GM19238 (cell line): ENCODE measurements around the gene RCC1.
"Not testable (repeated sequence)": the region's sequence is repeated elsewhere in the genome, so short reads cannot be mapped to it uniquely, and the experiment has no call there.

ENCODE experiments used
- DNase-seq: peaks from one replicate; pipeline ENCODE4 v3.0.0; 2011; ENCODE audit warnings: low spot score; ENCODE audit not compliant: insufficient read length

RCC1 gene

GRCh38 chr1:28510970-28511440 lies 5.2 kb downstream of the RCC1 start:
- DNase-seq = no peak

DNA sequence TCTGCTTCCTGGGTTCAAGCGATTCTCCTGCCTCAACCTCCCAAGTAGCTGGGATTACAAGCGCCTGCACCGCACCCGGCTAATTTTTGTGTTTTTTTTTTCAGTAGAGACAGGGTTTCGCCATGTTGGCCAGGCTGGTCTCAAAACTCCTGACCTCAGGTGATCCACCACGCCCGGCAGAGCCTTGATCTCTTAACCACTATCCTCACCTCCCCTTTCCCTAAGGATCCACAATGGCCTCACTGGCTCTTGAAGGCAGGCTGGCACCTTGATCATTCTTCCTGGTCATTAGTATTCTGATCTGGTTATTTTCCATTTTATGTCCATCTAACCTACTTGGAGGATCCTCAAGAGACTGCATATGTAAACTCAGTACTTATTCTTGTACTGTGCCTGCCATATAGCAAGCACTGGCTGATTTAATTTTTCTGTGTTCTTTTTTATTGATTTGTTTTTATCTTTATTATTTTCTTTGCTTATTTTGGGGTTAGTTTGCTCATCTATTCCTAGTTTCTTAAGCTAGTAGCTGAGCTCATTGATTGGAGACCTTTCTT lies 6.3 kb downstream of the RCC1 start:
- DNase-seq = no peak

DNA sequence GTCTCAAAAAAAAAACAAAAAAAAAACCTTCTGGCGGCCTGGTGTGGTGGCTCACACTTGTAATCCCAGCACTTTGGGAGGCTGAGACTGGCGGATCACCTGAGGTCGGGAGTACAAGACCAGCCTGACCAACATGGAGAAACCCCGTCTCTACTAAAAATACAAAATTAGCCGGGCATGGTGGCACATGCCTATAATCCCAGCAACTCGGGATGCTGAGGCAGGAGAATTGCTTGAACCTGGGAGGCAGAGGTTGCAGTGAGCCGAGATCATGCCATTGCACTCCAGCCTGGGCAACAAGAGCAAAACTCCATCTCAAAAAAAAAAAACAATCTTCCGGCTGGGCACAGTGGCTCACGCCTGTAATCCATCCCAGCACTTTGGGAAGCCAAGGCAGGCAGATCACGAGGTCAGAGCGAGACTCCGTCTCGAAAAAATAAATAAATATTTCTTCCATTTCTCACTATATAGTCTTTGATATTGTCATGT lies 8.6 kb downstream of the RCC1 start:
- DNase-seq = not testable (repeated sequence)

DNA sequence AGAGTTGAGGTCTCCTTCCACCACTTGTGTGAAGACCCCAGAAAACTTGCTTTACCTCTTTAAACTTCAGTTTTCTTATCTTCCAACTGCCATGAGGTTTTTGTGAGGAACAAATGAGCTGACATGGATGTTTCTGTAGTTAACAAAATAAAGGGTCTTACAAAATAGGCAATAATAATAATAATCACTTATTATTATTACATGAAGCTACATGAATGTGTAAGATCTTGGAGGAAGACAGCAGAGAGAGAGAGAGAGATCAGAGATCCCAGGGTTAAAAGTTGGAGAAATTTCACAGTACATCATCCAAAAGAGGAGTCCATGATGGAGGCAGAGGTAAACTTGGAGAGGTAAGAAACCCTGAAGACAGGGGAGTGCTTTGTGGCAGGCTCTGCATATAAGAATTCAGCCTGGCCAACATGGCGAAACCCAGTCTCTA lies 10.7 kb downstream of the RCC1 start:
- DNase-seq = no peak

- DNase-seq = no peak
Measured at GRCh38 chr1:28517649-28517999, 11.8 kb downstream of the RCC1 start.

GRCh38 chr1:28518000-28518744 lies 12.3 kb downstream of the RCC1 start:
- peak; percentile 89 for DNase-seq

DNA sequence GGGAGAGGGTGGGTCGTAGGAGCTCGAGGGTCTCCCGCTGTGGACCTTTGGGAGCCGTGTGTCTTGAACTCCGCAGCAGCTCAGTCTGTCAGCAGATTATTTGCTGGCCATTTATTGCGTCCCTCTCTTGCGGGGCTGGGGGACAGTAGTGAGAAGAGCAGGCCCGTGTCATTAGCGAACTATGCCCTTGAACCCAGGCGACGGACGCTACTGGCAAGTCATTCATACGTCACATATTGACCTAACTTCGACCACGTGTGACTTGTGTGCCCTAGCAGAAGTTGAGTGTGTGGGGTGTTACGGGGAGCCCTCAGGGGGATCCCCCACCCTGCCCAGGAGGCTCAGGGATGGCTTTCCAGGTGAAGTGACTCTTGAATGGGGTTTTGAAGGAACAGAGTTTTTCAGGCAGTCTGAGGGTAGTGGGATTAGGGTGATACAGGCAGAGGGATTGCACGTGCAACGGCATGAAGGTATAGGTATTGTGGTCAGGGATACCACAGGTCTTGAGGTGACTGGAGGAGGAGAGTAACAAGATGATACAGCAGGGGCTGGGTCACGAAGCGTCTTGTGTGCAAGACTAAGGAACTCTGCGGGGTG lies 13.0 kb downstream of the RCC1 start:
- peak; percentile 26 for DNase-seq

- DNase-seq = no peak
Measured at GRCh38 chr1:28519946-28520725, 14.3 kb downstream of the RCC1 start.

DNA sequence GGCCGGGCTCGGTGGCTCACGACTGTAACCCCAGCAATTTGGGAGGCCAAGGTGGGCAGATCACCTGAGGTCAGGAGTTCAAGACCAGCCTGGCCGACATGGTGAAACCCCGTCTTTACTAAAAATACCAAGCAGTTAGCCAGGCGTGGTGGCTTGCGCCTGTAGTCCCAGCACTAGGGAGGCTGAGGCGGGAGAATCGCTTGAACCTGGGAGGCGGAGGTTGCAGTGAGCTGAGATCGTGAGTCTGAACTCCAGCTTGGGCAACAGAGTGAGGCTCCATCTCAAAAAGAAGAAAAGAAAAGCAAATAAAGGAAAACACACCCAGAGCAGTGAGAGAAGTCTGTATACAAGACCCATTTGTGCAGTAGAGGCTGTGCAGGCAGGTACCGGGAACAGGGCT lies 15.0 kb downstream of the RCC1 start:
- not testable (repeated sequence) for DNase-seq

- DNase-seq = no peak
Measured at GRCh38 chr1:28521502-28522164, 15.8 kb downstream of the RCC1 start.

DNA sequence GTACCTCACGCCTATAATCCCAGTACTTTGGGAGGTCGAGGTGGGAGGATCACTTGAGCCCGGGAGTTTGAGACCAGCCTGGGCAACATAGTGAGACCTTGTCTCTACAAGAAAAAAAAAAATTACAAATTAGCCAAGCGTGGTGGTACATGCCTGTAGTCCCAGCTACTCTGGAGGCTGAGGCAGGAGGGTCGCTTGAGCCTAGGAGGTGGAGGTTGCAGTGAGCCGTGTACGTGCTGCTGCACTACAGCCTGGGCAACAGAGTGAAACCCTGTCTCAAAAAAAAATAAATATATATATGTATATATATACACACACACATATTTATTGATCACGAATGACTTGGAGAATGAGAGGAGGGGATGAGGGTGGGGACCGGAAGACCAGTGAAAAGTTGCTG lies 16.7 kb downstream of the RCC1 start:
- not testable (repeated sequence) for DNase-seq

- not testable (repeated sequence) for DNase-seq
Measured at GRCh38 chr1:28525002-28525642, 19.3 kb downstream of the RCC1 start.

GRCh38 chr1:28526886-28527285 lies 21.0 kb downstream of the RCC1 start:
- no peak for DNase-seq

DNA sequence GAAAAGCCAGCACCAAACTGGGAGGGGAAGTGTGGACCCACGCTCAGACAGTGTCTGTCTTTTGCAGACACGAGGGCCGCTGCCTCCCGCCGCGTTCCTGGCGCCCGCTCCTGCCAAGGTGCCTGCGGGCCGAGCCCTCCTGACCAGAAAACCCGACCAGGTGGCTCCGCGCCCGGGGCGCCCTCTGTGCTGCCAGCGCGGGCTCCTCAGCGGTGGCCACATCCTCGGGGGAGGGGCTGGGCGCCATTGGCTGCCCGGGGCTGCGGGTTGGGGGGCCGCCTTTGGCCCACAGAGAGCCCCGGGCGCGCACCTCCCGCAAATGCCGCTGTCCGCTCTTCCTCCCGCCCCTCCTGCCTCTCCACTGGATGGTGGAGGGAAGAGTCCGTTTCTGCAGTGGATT lies 24.6 kb downstream of the RCC1 start:
- no peak for DNase-seq

DNA sequence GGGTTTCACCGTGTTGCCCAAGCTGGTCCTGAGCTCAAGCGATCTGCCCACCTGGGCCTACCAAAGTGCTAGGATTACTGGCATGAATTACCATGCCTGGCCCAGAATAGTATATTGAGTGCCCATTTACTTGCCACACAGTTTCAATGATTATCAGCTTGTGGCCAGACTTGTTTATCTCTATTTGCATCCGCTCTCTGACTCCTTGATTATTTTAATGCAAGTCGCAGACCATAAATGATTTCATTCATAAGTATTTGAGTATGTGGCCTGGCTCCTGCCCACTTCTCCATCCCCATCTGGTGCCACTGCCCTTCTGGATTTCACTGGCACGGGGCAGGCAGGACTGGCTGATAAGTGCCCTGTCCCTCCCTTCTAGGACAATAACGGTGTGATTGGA lies 28.8 kb downstream of the RCC1 start:
- no peak for DNase-seq

GRCh38 chr1:28535180-28535579 lies 29.3 kb downstream of the RCC1 start:
- no peak for DNase-seq

DNA sequence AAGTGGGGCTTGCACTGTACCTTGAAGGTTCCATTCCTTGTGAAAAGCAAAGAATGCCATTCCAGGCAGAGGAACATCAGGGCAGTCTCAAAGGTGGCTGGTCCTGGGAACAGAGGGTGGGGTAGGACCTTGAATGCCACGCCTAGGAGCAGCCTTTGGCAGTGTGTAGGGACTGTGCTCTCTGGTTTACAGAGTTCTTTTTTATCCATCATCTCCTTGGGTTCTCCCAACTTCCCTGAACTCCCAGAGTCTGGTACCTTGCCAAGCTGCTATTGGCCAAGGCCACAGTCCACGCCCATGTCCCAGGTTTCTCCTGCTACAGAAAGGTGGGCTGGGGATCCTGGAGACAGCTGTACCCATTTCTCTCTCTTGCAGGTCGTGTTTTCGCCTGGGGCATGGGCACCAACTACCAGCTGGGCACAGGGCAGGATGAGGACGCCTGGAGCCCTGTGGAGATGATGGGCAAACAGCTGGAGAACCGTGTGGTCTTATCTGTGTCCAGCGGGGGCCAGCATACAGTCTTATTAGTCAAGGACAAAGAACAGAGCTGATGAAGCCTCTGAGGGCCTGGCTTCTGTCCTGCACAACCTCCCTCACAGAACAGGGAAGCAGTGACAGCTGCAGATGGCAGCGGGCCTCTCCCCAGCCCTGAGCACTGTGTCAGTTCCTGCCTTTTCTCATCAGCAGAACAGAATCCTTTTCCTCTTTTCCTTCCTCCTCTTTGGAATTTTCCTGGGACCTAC lies 31.8 kb downstream of the RCC1 start:
- DNase-seq = no peak

DNA sequence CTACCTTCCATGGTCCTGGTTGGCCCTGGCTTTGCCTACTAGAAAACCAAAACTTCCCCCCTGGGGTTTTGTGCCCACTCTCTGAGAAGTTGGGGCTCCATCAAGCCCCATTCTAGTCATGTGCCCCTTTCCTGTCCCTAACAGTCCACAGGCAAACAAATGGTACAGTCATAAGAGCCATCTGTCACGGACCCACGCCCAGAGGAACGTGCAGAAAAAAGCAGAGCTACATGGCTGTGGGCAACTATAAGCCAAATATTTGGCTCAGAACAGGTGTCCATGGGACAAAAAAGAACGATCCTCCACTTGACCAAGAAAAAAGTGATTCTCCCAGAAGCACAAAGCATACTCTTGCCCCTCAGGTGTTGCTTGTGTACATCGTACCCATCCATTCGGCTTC lies 32.4 kb downstream of the RCC1 start:
- DNase-seq = no peak

- DNase-seq = no peak
Measured at GRCh38 chr1:28540651-28541050, 34.8 kb downstream of the RCC1 start.

DNA sequence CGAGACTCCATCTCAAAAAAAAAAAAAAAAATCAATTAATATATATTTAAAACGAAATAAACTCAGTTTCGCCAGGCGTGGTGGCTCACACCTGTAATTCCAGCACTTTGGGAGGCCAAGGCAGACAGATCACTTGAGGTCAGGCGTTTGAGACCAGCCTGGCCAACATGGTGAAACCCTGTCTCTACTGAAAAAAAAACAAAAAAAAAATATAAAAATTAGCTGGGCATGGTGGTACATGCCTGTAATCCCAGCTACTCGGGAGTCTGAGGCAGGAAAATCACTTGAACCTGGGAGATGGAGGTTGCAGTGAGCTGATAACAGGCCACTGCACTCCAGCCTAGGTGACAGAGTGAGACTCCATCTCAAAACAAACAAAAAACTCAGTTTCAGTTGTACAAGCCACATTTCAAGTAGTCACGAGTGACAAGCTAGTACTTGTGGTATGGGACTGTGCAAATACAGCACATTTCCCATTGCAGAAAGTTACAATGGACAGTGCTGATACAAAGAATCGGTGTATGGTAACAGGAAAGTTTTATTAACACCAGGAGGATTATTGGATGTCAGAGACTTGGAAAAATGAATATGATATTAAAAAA lies 35.7 kb downstream of the RCC1 start:
- not testable (repeated sequence) for DNase-seq
